Measurements from ENCODE around the gene IFNA6.

GRCh38 chr9:21316860-21317259, 33.8 kb downstream of the IFNA6 start:
- TF ChIP-seq CTCF (IDR thresholded peaks at IDR 0.05) (no peak), POLR2A (IDR thresholded peaks at IDR 0.05) (no peak)

Data from adrenal gland (tissue), 5 donors.